ENCODE data around the gene KRTCAP2. TPM values are rescaled to one million over a fixed set of nuclear protein-coding genes. Genes with fewer than 3 reads are reported as not detected.
"Not testable (repeated sequence)": the region's sequence is repeated elsewhere in the genome, so short reads cannot be mapped to it uniquely, and the experiment has no call there.

Gene KRTCAP2
- total RNA-seq, 4 donors from 2014 or later, result 80.8 to 144 (median 92.3) TPM

GRCh38 chr1:155193275-155193990 is 20.3 kb upstream of the KRTCAP2 start:
- no peaks in the 10 kb centered on the region for H3K27me3 ChIP-seq
- peak; percentile 87 for ATAC-seq
- H3K4me1 ChIP-seq, result peaks cover 0 to 55% (median 17%) of the 10 kb centered on the region in 3 donors
- no peaks in the 10 kb centered on the region for H3K9me3 ChIP-seq
- H3K4me3 ChIP-seq, result peak overlapping the region; percentile 39 to 74
- 0% methylated on average over 23 of the region's 38 CpGs; no CpG with 5 or more reads in 1 of the 2 donors for WGBS, 2 donors (ENCODE audit: low coverage in 1 of 2)
- H3K27ac ChIP-seq, result peak overlapping the region; percentile 78 to 94 (median 92)
- peaks cover 0 to 19% of the 10 kb centered on the region in 2 donors for H3K36me3 ChIP-seq
- TF ChIP-seq CTCF (IDR thresholded peaks at IDR 0.05) (peak in 2 of 4 experiments; percentile 96 to 98), POLR2A (IDR thresholded peaks at IDR 0.05) (peak; percentile 50 to 63), EP300 (IDR thresholded peaks at IDR 0.05) (no peak), POLR2AphosphoS5 (IDR thresholded peaks at IDR 0.05) (peak; percentile 73)

- no peak for TF ChIP-seq EP300 (IDR thresholded peaks at IDR 0.05)
- no peak for TF ChIP-seq POLR2AphosphoS5 (IDR thresholded peaks at IDR 0.05)
- TF ChIP-seq POLR2A (IDR thresholded peaks at IDR 0.05), result no peak
- no peak for TF ChIP-seq CTCF (IDR thresholded peaks at IDR 0.05)
- Histone ChIP-seq H3K4me1 (peaks cover 0 to 55% (median 17%) of the 10 kb centered on the region in 3 donors), H3K27ac (peak overlapping the region; percentile 78 to 94 (median 92)), H3K36me3 (peaks cover 0 to 11% of the 10 kb centered on the region in 2 donors), H3K9me3 (no peaks in the 10 kb centered on the region), H3K27me3 (no peaks in the 10 kb centered on the region), H3K4me3 (peak overlapping the region; percentile 39 to 74)
- 71 to 100% methylated on average over 1 to 3 of the region's 20 CpGs for whole genome bisulfite sequencing, 2 donors (ENCODE audit: low coverage in 1 of 2)
- ATAC-seq, result peak; percentile 2
Measured at GRCh38 chr1:155192346-155193274, 19.5 kb upstream of the KRTCAP2 start.

DNA sequence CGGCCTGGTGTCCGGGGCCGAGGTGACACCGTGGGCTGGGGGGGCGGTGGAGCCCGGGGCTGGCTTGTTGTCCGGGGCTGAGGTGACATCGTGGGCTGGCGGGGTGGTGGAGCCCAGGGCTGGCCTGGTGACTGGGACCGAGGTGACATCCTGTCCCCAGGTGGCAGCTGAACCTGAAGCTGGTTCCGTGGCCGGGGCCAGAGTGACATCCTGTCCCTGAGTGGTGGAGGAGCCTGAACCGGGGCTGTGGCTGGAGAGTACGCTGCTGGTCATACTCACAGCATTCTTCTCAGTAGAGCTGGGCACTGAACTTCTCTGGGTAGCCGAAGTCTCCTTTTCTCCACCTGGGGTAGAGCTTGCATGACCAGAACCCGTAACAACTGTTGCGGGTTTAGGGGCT is 18.8 kb upstream of the KRTCAP2 start:
- Histone ChIP-seq H3K36me3 (peaks cover 0 to 4% of the 10 kb centered on the region in 2 donors), H3K27me3 (no peaks in the 10 kb centered on the region), H3K27ac (peak overlapping the region in 3 of 4 donors; percentile 91 to 94 (median 93)), H3K9me3 (no peaks in the 10 kb centered on the region), H3K4me1 (peaks cover 0 to 52% (median 17%) of the 10 kb centered on the region in 3 donors), H3K4me3 (no peak overlapping the region)
- no peak for ATAC-seq
- 72 to 100% methylated on average over 1 to 2 of the region's 17 CpGs for WGBS, 2 donors (ENCODE audit: low coverage in 1 of 2)
- no peak for TF ChIP-seq CTCF (IDR thresholded peaks at IDR 0.05)
- no peak for TF ChIP-seq POLR2AphosphoS5 (IDR thresholded peaks at IDR 0.05)
- TF ChIP-seq POLR2A (IDR thresholded peaks at IDR 0.05), result no peak
- no peak for TF ChIP-seq EP300 (IDR thresholded peaks at IDR 0.05)

- H3K9me3 ChIP-seq, ATAC-seq, H3K4me3 ChIP-seq, H3K27ac ChIP-seq, H3K36me3 ChIP-seq, H3K27me3 ChIP-seq: not testable (repeated sequence)
- peaks cover 0 to 37% (median 14%) of the 10 kb centered on the region in 3 donors for H3K4me1 ChIP-seq
- no CpG with 5 or more reads among the region's 45 CpGs for WGBS, 2 donors (ENCODE audit: low coverage in 1 of 2)
Measured at GRCh38 chr1:155189926-155190325, 16.8 kb upstream of the KRTCAP2 start.

DNA sequence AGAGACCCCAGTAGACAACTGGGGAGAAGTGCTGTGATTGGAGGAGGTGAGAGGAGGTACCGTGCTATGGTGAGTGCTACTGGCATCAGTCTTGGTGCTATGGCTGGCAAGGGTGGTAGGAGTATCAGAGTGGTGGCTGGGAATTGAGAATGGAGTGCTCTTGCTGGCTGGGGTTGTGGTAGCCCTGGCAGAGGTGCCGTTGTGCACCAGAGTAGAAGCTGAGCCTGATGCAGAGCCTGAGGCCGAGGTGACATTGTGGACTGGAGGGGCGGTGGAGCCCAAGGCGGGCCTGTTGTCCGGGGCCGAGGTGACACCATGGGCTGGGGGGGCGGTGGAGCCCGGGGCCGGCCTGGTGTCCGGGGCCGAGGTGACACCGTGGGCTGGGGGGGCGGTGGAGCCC is 15.2 kb upstream of the KRTCAP2 start:
- H3K27me3 ChIP-seq, result no peaks in the 10 kb centered on the region
- H3K9me3 ChIP-seq, result no peaks in the 10 kb centered on the region
- H3K36me3 ChIP-seq, result no peaks in the 10 kb centered on the region
- H3K4me1 ChIP-seq, result peaks cover 0 to 20% (median 8%) of the 10 kb centered on the region in 3 donors
- no peak for ATAC-seq
- H3K27ac ChIP-seq, result no peak overlapping the region
- H3K4me3 ChIP-seq, result no peak overlapping the region
- TF ChIP-seq POLR2AphosphoS5 (IDR thresholded peaks at IDR 0.05), result no peak
- no peak for TF ChIP-seq CTCF (IDR thresholded peaks at IDR 0.05)
- TF ChIP-seq EP300 (IDR thresholded peaks at IDR 0.05), result no peak
- WGBS, 2 donors (ENCODE audit: low coverage in 1 of 2), result 100% methylated on average over 1 of the region's 14 CpGs; no CpG with 5 or more reads in 1 of the 2 donors
